HG02798 (cell line): ENCODE measurements around the gene RAP1A.

ENCODE experiments used
- ATAC-seq: cut with Tn5 transposase; IDR thresholded peaks from one replicate; pipeline ENCODE4 v1.9.1; 2021; ENCODE audit warnings: mild to moderate bottlenecking; ENCODE audit not compliant: unreplicated experiment, poor library complexity

RAP1A gene

GRCh38 chr1:111706921-111707320 is 87.3 kb downstream of the RAP1A start:
- ATAC-seq: no peak

- ATAC-seq: no peak
These were observed 88.3 kb downstream of the RAP1A start for GRCh38 chr1:111707906-111708305.

GRCh38 chr1:111709986-111710385 is 90.4 kb downstream of the RAP1A start:
- ATAC-seq: no peak

GRCh38 chr1:111716333-111716732 is 96.7 kb downstream of the RAP1A start:
- no peak for ATAC-seq

GRCh38 chr1:111717450-111717849 is 97.9 kb downstream of the RAP1A start:
- no peak for ATAC-seq

GRCh38 chr1:111719135-111719534 is 99.5 kb downstream of the RAP1A start:
- no peak for ATAC-seq

- ATAC-seq: no peak
These were observed 100.1 kb downstream of the RAP1A start for GRCh38 chr1:111719674-111720132.

- no peak for ATAC-seq
These were observed 100.8 kb downstream of the RAP1A start for GRCh38 chr1:111720274-111720976.

GRCh38 chr1:111720977-111721786 is 101.6 kb downstream of the RAP1A start:
- no peak for ATAC-seq

- no peak for ATAC-seq
These were observed 103.7 kb downstream of the RAP1A start for GRCh38 chr1:111723091-111723806.

GRCh38 chr1:111723871-111724270 is 104.3 kb downstream of the RAP1A start:
- no peak for ATAC-seq

- ATAC-seq: no peak
These were observed 105.6 kb downstream of the RAP1A start for GRCh38 chr1:111725192-111725591.

GRCh38 chr1:111727056-111727455 is 107.5 kb downstream of the RAP1A start:
- ATAC-seq: no peak

- ATAC-seq: no peak
These were observed 109.8 kb downstream of the RAP1A start for GRCh38 chr1:111729271-111729921.

GRCh38 chr1:111729946-111730681 is 110.5 kb downstream of the RAP1A start:
- no peak for ATAC-seq

- no peak for ATAC-seq
These were observed 111.1 kb downstream of the RAP1A start for GRCh38 chr1:111730706-111731105.

- no peak for ATAC-seq
These were observed 112.4 kb downstream of the RAP1A start for GRCh38 chr1:111731956-111732355.

- ATAC-seq: no peak
These were observed 113.1 kb downstream of the RAP1A start for GRCh38 chr1:111732718-111733117.

GRCh38 chr1:111733183-111733991 is 113.8 kb downstream of the RAP1A start:
- no peak for ATAC-seq
